ENCODE data around the gene MROH2A.

DNA sequence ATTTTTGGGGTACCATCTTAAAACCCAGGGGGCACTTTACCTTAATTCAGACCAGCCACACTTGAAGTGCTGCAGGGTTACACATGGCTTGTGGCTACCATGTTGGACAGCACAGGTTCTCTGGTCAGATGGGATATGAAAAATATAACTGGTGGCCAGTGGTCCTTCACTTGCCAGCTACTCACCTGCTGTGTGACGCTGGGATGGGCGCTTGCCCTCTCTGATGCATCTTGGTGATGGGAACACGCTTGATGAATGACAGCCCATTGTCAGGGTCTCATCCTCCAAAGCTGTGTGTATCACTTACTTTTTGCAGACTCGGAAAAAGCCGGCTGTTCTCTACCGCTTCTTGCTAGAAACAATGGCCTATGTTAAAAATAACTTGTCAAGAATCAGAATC lies 53.7 kb downstream of the MROH2A start:
- TF ChIP-seq GATA2 (IDR thresholded peaks at IDR 0.05; ENCODE audit: low read depth, low read length) (no peak), GATA3 (IDR thresholded peaks at IDR 0.05; ENCODE audit: low read depth, low read length) (no peak)
